WTC11 (cell line): ENCODE results near the gene SOCS2. TPM values are rescaled to one million over a fixed set of nuclear protein-coding genes. Genes with fewer than 3 reads are reported as not detected.

Experiments
- ATAC-seq: fragments of 200-7000 bp; cut with Tn5 transposase; 2 replicates; pipeline ENCODE4 v1.10.0; 2021; ENCODE audit warnings: mild to moderate bottlenecking, moderate library complexity
- CTCF ChIA-PET: fragments of 300-600 bp; sonication (Branson Sonifier 250); formaldehyde crosslinking; loops from one replicate; lab custom pipeline; 2021; ENCODE audit warnings: antibody characterized with exemption; lab: Charles Lee
- POLR2A ChIA-PET: fragments of 350-600 bp; sonication (Branson Sonifier 250); formaldehyde crosslinking; loops from one replicate; lab custom pipeline; 2021; ENCODE audit warnings: antibody characterized with exemption; lab: Charles Lee
- DNase-seq: peaks from one replicate; pipeline ENCODE4 v3.0.0; 2021; ENCODE audit warnings: low spot score
- H3K27ac Mint-ChIP-seq: 2 replicates; pipeline ENCODE4 v1.8.0; 2021; ENCODE audit warnings: mixed read lengths
- H3K27me3 Mint-ChIP-seq: 2 replicates; pipeline ENCODE4 v1.8.0; 2021; ENCODE audit warnings: low read depth, mild to moderate bottlenecking, moderate library complexity, mixed read lengths
- H3K36me3 Mint-ChIP-seq: 2 replicates; pipeline ENCODE4 v1.8.0; 2021; ENCODE audit warnings: mixed read lengths
- H3K4me1 Mint-ChIP-seq: 2 replicates; pipeline ENCODE4 v1.8.0; 2022; ENCODE audit warnings: mixed read lengths
- H3K4me3 Mint-ChIP-seq: 2 replicates; pipeline ENCODE4 v1.8.0; 2021; ENCODE audit warnings: mild to moderate bottlenecking, moderate library complexity, mixed read lengths
- H3K9me3 Mint-ChIP-seq: 2 replicates; pipeline ENCODE4 v1.8.0; 2021; ENCODE audit warnings: mixed read lengths
- ATF2 ChIP-seq: sonication (generic); formaldehyde crosslinking; IDR thresholded peaks from 2 replicates; pipeline ENCODE4 v1.8.1; 2022; ENCODE audit warnings: low read depth, missing genetic modification reagents, borderline replicate concordance
- CREB1 ChIP-seq: sonication (generic); formaldehyde crosslinking; IDR thresholded peaks from 2 replicates; pipeline ENCODE4 v1.8.0; 2023; ENCODE audit warnings: mild to moderate bottlenecking, missing genetic modification reagents
- ELF4 ChIP-seq: sonication (generic); formaldehyde crosslinking; IDR thresholded peaks from 2 replicates; pipeline ENCODE4 v1.8.1; 2022; ENCODE audit warnings: low read depth, mild to moderate bottlenecking, moderate library complexity, missing genetic modification reagents
- EMX1 ChIP-seq: fragments of 250-450 bp; sonication (Bioruptor Pico); IDR thresholded peaks from 2 replicates; pipeline ENCODE4 v1.8.0; 2021; ENCODE audit warnings: mild to moderate bottlenecking
- ETV6 ChIP-seq: sonication (generic); formaldehyde crosslinking; IDR thresholded peaks from 2 replicates; pipeline ENCODE4 v1.8.1; 2022; ENCODE audit warnings: mild to moderate bottlenecking, missing genetic modification reagents
- FOXJ3 ChIP-seq: sonication (generic); formaldehyde crosslinking; IDR thresholded peaks from 2 replicates; pipeline ENCODE4 v1.9.0; 2021; ENCODE audit warnings: missing genetic modification reagents, mild to moderate bottlenecking, borderline replicate concordance
- HMGA2 ChIP-seq: fragments of 250-450 bp; sonication (Bioruptor Pico); IDR thresholded peaks from 2 replicates; pipeline ENCODE4 v1.4.0; 2021; ENCODE audit warnings: mild to moderate bottlenecking, moderate library complexity
- HMGXB4 ChIP-seq: sonication (generic); formaldehyde crosslinking; IDR thresholded peaks from 2 replicates; pipeline ENCODE4 v1.8.1; 2023; ENCODE audit warnings: mild to moderate bottlenecking, moderate library complexity, missing genetic modification reagents
- JUN ChIP-seq: sonication (generic); formaldehyde crosslinking; IDR thresholded peaks from 2 replicates; pipeline ENCODE4 v1.8.0; 2023; ENCODE audit warnings: mild to moderate bottlenecking, missing genetic modification reagents
- KAT7 ChIP-seq: sonication (generic); formaldehyde crosslinking; IDR thresholded peaks from 2 replicates; pipeline ENCODE4 v1.8.1; 2023; ENCODE audit warnings: missing genetic modification reagents, mild to moderate bottlenecking, borderline replicate concordance
- RELA ChIP-seq: sonication (generic); formaldehyde crosslinking; IDR thresholded peaks from 2 replicates; pipeline ENCODE4 v1.8.1; 2022; ENCODE audit warnings: missing genetic modification reagents, mild to moderate bottlenecking, borderline replicate concordance
- SP1 ChIP-seq: sonication (generic); formaldehyde crosslinking; conservative IDR thresholded peaks from 2 replicates; pipeline ENCODE4 v1.8.1; 2022; ENCODE audit warnings: missing genetic modification reagents
- STAT6 ChIP-seq: sonication (generic); formaldehyde crosslinking; conservative IDR thresholded peaks from 2 replicates; pipeline ENCODE4 v1.8.1; 2023; ENCODE audit warnings: mild to moderate bottlenecking, low read depth, missing genetic modification reagents, moderate library complexity
- TCF7 ChIP-seq: sonication (generic); formaldehyde crosslinking; IDR thresholded peaks from 2 replicates; pipeline ENCODE4 v1.8.0; 2022; ENCODE audit warnings: mild to moderate bottlenecking, low read depth, missing genetic modification reagents, moderate library complexity
- ZNF138 ChIP-seq: sonication (generic); formaldehyde crosslinking; conservative IDR thresholded peaks from 2 replicates; pipeline ENCODE4 v1.8.1; 2022; ENCODE audit warnings: mild to moderate bottlenecking, moderate library complexity, missing genetic modification reagents
- ZNF416 ChIP-seq: fragments of 250-450 bp; sonication (Bioruptor Pico); IDR thresholded peaks from 2 replicates; pipeline ENCODE4 v1.9.0; 2021; ENCODE audit warnings: mild to moderate bottlenecking, inconsistent platforms
- ZNF423 ChIP-seq: fragments of 250-450 bp; sonication (Bioruptor Pico); IDR thresholded peaks from 2 replicates; pipeline ENCODE4 v2.1.2; 2022; ENCODE audit warnings: mild to moderate bottlenecking, moderate library complexity
- ZNF671 ChIP-seq: fragments of 250-450 bp; sonication (Bioruptor Pico); IDR thresholded peaks from 2 replicates; pipeline ENCODE4 v1.8.0; 2021; ENCODE audit warnings: mild to moderate bottlenecking
- total RNA-seq: library from RNA; stranded (reverse); gene quantifications from 3 replicates; pipeline ENCODE4 v1.2.3, GENCODE V29; 2021
- TF ChIP-seq, protein P1 (sequence below): sonication (generic); formaldehyde crosslinking; IDR thresholded peaks from 2 replicates; pipeline ENCODE4 v1.8.0; 2022; ENCODE audit warnings: mild to moderate bottlenecking, missing genetic modification reagents
- TF ChIP-seq, protein P2 (sequence below): fragments of 250-450 bp; sonication (Bioruptor Pico); IDR thresholded peaks from 2 replicates; pipeline ENCODE4 v2.1.2; 2022; ENCODE audit warnings: mild to moderate bottlenecking, moderate library complexity

SOCS2 gene
- total RNA-seq, 1 experiment from 2014 or later, result 44.4 TPM

DNA sequence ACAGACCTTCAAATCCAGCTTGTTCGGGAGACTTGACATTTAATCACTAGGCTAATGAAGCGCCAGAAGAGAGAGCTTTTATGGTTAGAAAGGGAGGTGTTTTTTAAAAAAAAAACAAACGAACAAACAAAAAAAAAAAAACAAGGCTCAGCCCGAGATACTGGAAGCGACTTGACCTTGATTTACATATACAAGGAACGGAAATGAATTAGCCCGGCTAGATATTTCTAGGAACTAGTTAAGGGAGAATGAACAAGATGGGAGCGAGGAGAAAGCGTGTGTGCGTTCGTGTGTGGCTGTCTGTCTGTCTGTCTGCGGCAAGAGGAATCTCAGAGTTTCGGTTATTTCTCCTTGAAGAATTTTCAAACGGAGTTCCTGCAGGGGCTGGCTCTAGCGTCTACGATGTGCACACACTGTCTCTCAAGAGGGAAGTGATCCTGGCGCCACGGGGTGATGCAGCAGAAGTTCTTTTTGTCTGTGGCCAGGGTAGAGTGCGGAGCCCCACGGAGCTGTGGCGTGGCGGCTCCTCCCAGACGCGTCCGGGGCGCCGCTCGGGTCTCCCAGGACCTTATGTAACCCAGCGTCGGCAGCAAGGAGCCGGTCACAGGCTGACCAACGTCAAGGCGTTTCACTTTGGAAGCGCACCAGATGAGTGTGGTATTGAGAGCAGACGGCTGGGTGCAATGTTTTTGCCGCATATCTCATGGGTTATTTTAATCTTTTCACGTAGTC, 18.8 kb downstream of the SOCS2 start:
- no peaks in the 10 kb centered on the region for H3K36me3 Mint-ChIP-seq
- peaks cover 11% of the 10 kb centered on the region for H3K27me3 Mint-ChIP-seq
- H3K4me1 Mint-ChIP-seq, result peaks cover 50% of the 10 kb centered on the region
- TF ChIP-seq FOXJ3 (no peak), HMGA2 (CRISPR knock-in tag) (no peak), CREB1 (CRISPR knock-in tag) (no peak), RELA (CRISPR knock-in tag) (no peak), ZNF138 (CRISPR knock-in tag) (no peak), STAT6 (CRISPR knock-in tag) (no peak), ELF4 (CRISPR knock-in tag) (no peak), TCF7 (no peak), ETV6 (CRISPR knock-in tag) (no peak), EMX1 (CRISPR knock-in tag) (no peak), ZNF423 (CRISPR knock-in tag) (no peak), KAT7 (CRISPR knock-in tag) (0 out of 2 replicates have a peak, but pooled peaks have one; percentile 29), JUN (CRISPR knock-in tag) (no peak), SP1 (no peak), HMGXB4 (CRISPR knock-in tag) (peak; percentile 48; the same call in 1 of the 2 replicates), ATF2 (CRISPR knock-in tag) (no peak), ZNF416 (CRISPR knock-in tag) (no peak), ZNF671 (CRISPR knock-in tag) (no peak)
- TF ChIP-seq, protein P1, sequence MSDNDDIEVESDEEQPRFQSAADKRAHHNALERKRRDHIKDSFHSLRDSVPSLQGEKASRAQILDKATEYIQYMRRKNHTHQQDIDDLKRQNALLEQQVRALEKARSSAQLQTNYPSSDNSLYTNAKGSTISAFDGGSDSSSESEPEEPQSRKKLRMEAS (CRISPR knock-in tag), result 0 out of 2 replicates have a peak, but pooled peaks have one; percentile 34
- TF ChIP-seq, protein P2, sequence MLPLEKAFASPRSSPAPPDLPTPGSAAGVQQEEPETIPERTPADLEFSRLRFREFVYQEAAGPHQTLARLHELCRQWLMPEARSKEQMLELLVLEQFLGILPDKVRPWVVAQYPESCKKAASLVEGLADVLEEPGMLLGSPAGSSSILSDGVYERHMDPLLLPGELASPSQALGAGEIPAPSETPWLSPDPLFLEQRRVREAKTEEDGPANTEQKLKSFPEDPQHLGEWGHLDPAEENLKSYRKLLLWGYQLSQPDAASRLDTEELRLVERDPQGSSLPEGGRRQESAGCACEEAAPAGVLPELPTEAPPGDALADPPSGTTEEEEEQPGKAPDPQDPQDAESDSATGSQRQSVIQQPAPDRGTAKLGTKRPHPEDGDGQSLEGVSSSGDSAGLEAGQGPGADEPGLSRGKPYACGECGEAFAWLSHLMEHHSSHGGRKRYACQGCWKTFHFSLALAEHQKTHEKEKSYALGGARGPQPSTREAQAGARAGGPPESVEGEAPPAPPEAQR (CRISPR knock-in tag), result no peak
- ATAC-seq (peak; percentile 74), DNase-seq (peak; percentile 40)
- no peaks in the 10 kb centered on the region for H3K9me3 Mint-ChIP-seq
- ChIA-PET CTCF (interaction anchor here (0.6 to 0.9 kb wide), 2 partner anchors 157 to 211 kb away, joined by 3 to 4 read pairs; no protein-coding TSS in a partner anchor), POLR2A (interaction anchor here (0.7 kb wide), 2 partner anchors 565 to 825 kb away, joined by 5 read pairs; no protein-coding TSS in a partner anchor)
- peak overlapping the region; percentile 83 for H3K4me3 Mint-ChIP-seq
- peak overlapping the region; percentile 86 for H3K27ac Mint-ChIP-seq
